HG03521 (cell line): ENCODE results near the gene FREM1.

Source experiments
- ATAC-seq: cut with Tn5 transposase; IDR thresholded peaks from one replicate; pipeline ENCODE4 v1.9.1; 2021; ENCODE audit warnings: mild to moderate bottlenecking, moderate library complexity; ENCODE audit not compliant: unreplicated experiment

FREM1 gene

GRCh38 chr9:14869671-14870070 is 40.6 kb downstream of the FREM1 start:
- no peak for ATAC-seq

GRCh38 chr9:14868772-14869583 is 41.2 kb downstream of the FREM1 start:
- ATAC-seq = no peak

GRCh38 chr9:14868418-14868771 is 41.8 kb downstream of the FREM1 start:
- ATAC-seq = no peak

- ATAC-seq = no peak
These were observed 44.0 kb downstream of the FREM1 start for GRCh38 chr9:14866200-14866749.

- ATAC-seq = no peak
These were observed 45.9 kb downstream of the FREM1 start for GRCh38 chr9:14864309-14864708.

- no peak for ATAC-seq
These were observed 46.8 kb downstream of the FREM1 start for GRCh38 chr9:14863402-14863801.

GRCh38 chr9:14857449-14858305 is 52.6 kb downstream of the FREM1 start:
- no peak for ATAC-seq

- no peak for ATAC-seq
These were observed 60.4 kb downstream of the FREM1 start for GRCh38 chr9:14849851-14850250.

- ATAC-seq = no peak
These were observed 60.9 kb downstream of the FREM1 start for GRCh38 chr9:14849296-14849695.

GRCh38 chr9:14846871-14847311 is 63.3 kb downstream of the FREM1 start:
- ATAC-seq = peak; percentile 98

- no peak for ATAC-seq
These were observed 67.1 kb downstream of the FREM1 start for GRCh38 chr9:14843163-14843562.

- no peak for ATAC-seq
These were observed 68.0 kb downstream of the FREM1 start for GRCh38 chr9:14842269-14842668.

- ATAC-seq = no peak
These were observed 71.5 kb downstream of the FREM1 start for GRCh38 chr9:14838701-14839100.

- ATAC-seq = no peak
These were observed 73.3 kb downstream of the FREM1 start for GRCh38 chr9:14836885-14837284.

- no peak for ATAC-seq
These were observed 78.6 kb downstream of the FREM1 start for GRCh38 chr9:14831661-14832060.

GRCh38 chr9:14831074-14831473 is 79.2 kb downstream of the FREM1 start:
- no peak for ATAC-seq

- ATAC-seq = no peak
These were observed 80.2 kb downstream of the FREM1 start for GRCh38 chr9:14830057-14830456.

GRCh38 chr9:14829204-14829603 is 81.0 kb downstream of the FREM1 start:
- ATAC-seq = no peak

GRCh38 chr9:14827805-14828204 is 82.4 kb downstream of the FREM1 start:
- ATAC-seq = no peak

GRCh38 chr9:14824481-14824880 is 85.7 kb downstream of the FREM1 start:
- ATAC-seq = no peak

GRCh38 chr9:14823800-14824199 is 86.4 kb downstream of the FREM1 start:
- ATAC-seq = no peak

- ATAC-seq = no peak
These were observed 87.6 kb downstream of the FREM1 start for GRCh38 chr9:14822666-14823065.
